B cell (primary cell): ENCODE measurements around the gene PSAPL1. TPM values are rescaled to one million over a fixed set of nuclear protein-coding genes. Genes with fewer than 3 reads are reported as not detected.

Experiments used
- ATAC-seq: fragments of 200-7000 bp; cut with Tn5 transposase; one replicate; pipeline ENCODE4 v1.10.0; 2021; ENCODE audit warnings: low read depth, mild to moderate bottlenecking, moderate number of reproducible peaks, moderate library complexity
- CTCF ChIA-PET: fragments of 350-600 bp; sonication (Branson Sonifier 250); formaldehyde crosslinking; loops from one replicate; lab custom pipeline; 2021; ENCODE audit warnings: antibody characterized with exemption, inconsistent platforms; lab: Charles Lee
- POLR2A ChIA-PET: fragments of 350-600 bp; sonication (Branson Sonifier 250); formaldehyde crosslinking; loops from one replicate; lab custom pipeline; 2021; ENCODE audit warnings: antibody characterized with exemption; lab: Charles Lee
- DNase-seq: peaks from one replicate; pipeline ENCODE4 v3.0.0; 2013
- H2AFZ ChIP-seq: 2 replicates; pipeline ENCODE4 v1.6.1; 2012; ENCODE audit warnings: mild to moderate bottlenecking, low read depth, low read length; ENCODE audit not compliant: insufficient read depth, poor library complexity, severe bottlenecking
- H3K27ac ChIP-seq, 2 donors: 1 replicate in 1 of 2; 2 replicates in 1 of 2; pipeline ENCODE4 v1.5.1; 2012 to 2013; ENCODE audit warnings: low read length in 2 of 2, mild to moderate bottlenecking in 2 of 2, moderate library complexity in 1 of 2
- H3K27me3 ChIP-seq, 4 experiments: fragments of 200-600 bp in 1 of 4; sonication (generic) in 1 of 4; replicated peaks in 1 of 4; 1 replicate in 2 of 4; 2 replicates in 2 of 4; pipeline versions ENCODE4 v1.6.1 to v1.7.0; 2013 to 2016; ENCODE audit warnings: low read length in 3 of 4, mild to moderate bottlenecking in 2 of 4, mixed read lengths in 1 of 4, moderate library complexity in 1 of 4; ENCODE audit not compliant: insufficient read depth in 4 of 4, control insufficient read depth in 3 of 4; ENCODE audit errors: control extremely low read depth in 1 of 4
- H3K36me3 ChIP-seq, 2 experiments: replicated peaks in 1 of 2; 1 replicate in 1 of 2; 2 replicates in 1 of 2; pipeline versions ENCODE4 v1.6.1 to v1.7.1; 2013; ENCODE audit warnings: low read length in 1 of 2; ENCODE audit not compliant: insufficient read depth in 2 of 2, control insufficient read depth in 1 of 2; ENCODE audit errors: control extremely low read depth in 1 of 2, extremely low read depth in 1 of 2
- H3K4me1 ChIP-seq, 2 donors: fragments of 200-600 bp in 1 of 2; sonication (generic) in 1 of 2; 1 replicate in 1 of 2; 2 replicates in 1 of 2; pipeline versions ENCODE4 v1.5.1 to v1.6.1; 2013 to 2017; ENCODE audit warnings: low read length in 2 of 2; ENCODE audit not compliant: control insufficient read depth in 2 of 2, insufficient read depth in 2 of 2
- H3K4me2 ChIP-seq: replicated peaks from 2 replicates; pipeline ENCODE3; 2012; ENCODE audit warnings: mild to moderate bottlenecking, low read depth, low read length; ENCODE audit not compliant: poor library complexity, severe bottlenecking
- H3K4me3 ChIP-seq, 5 experiments: fragments of 200-600 bp in 1 of 5; sonication (generic) in 1 of 5; 1 replicate in 3 of 5; 2 replicates in 2 of 5; pipeline versions ENCODE4 v1.5.1 to v1.7.0; 2011 to 2016; ENCODE audit warnings: low read length in 4 of 5, mild to moderate bottlenecking in 4 of 5, low read depth in 2 of 5, control low read depth in 1 of 5, moderate library complexity in 1 of 5; ENCODE audit not compliant: insufficient read depth in 1 of 5; ENCODE audit errors: control extremely low read depth in 1 of 5, extremely low read depth in 1 of 5
- H3K79me2 ChIP-seq: fragments of 200-600 bp; sonication (generic); one replicate; pipeline ENCODE4 v1.6.0; 2016; ENCODE audit warnings: low read length; ENCODE audit not compliant: control insufficient read depth, insufficient read depth
- H3K9ac ChIP-seq: fragments of 200-600 bp; sonication (generic); 2 replicates; pipeline ENCODE4 v1.6.1; 2017; ENCODE audit warnings: mild to moderate bottlenecking, low read length, moderate library complexity
- H3K9me3 ChIP-seq, 3 donors: one replicate each; pipeline versions ENCODE4 v1.6.1 to v1.7.1; 2013; ENCODE audit warnings: low read length in 2 of 3; ENCODE audit not compliant: control insufficient read depth in 2 of 3, insufficient read depth in 1 of 3; ENCODE audit errors: control extremely low read depth in 1 of 3
- H4K20me1 ChIP-seq: 2 replicates; pipeline ENCODE4 v1.6.0; 2012; ENCODE audit warnings: mild to moderate bottlenecking, low read length; ENCODE audit not compliant: insufficient read depth, control insufficient read depth, poor library complexity, severe bottlenecking
- H3K27ac Mint-ChIP-seq: one replicate; pipeline ENCODE4 v1.8.0; 2021; ENCODE audit warnings: mixed read lengths
- H3K27me3 Mint-ChIP-seq: one replicate; pipeline ENCODE4 v1.8.0; 2021; ENCODE audit warnings: mixed read lengths
- H3K4me1 Mint-ChIP-seq: one replicate; pipeline ENCODE4 v1.8.0; 2021; ENCODE audit warnings: mixed read lengths
- H3K4me3 Mint-ChIP-seq: one replicate; pipeline ENCODE4 v1.8.0; 2021; ENCODE audit warnings: mixed read lengths
- H3K9me3 Mint-ChIP-seq: one replicate; pipeline ENCODE4 v1.8.0; 2022; ENCODE audit warnings: mixed read lengths; ENCODE audit not compliant: insufficient read depth
- EZH2 ChIP-seq: IDR thresholded peaks from 2 replicates; pipeline ENCODE4 v1.6.1; 2012; ENCODE audit warnings: borderline replicate concordance, low read depth, mild to moderate bottlenecking, moderate library complexity, low read length; ENCODE audit not compliant: insufficient read depth, poor library complexity, severe bottlenecking
- WGBS: methylation state at CpG from one replicate; pipeline ENCODE4 v1.1.5; 2013; ENCODE audit warnings: missing lambda C conversion rate; ENCODE audit not compliant: insufficient coverage; 5-methylcytosine and 5-hydroxymethylcytosine counted together
- intact Hi-C: fragments of 100-400 bp; cut with micrococcal nuclease; formaldehyde crosslinking; loops from one replicate; pipeline ENCODE4 v1.10.0; 2022
- polyA plus RNA-seq: library from polyadenylated mRNA; depleted of rRNA; stranded (reverse); fragments of >200 nt; gene quantifications from 2 replicates; pipeline ENCODE4 v1.2.3, GENCODE V29; 2012
- total RNA-seq, 2 donors: library from RNA; stranded (reverse); fragments of 120-200 nt in 1 of 2; gene quantifications; 1 replicate in 1 of 2; 2 replicates in 1 of 2; pipeline versions ENCODE4 v1.2.3 to v1.2.4, GENCODE V29; 2013 to 2022
- TF ChIP-seq, protein P1 (sequence below): fragments of 200-600 bp; IDR thresholded peaks from one replicate; pipeline ENCODE4 v1.8.0; 2022; ENCODE audit warnings: antibody characterized with exemption, mild to moderate bottlenecking

The PSAPL1 gene
- total and polyA plus RNA-seq, 2 donors (not counting 1 experiment from before 2014, with no cell fraction given): not detected

DNA sequence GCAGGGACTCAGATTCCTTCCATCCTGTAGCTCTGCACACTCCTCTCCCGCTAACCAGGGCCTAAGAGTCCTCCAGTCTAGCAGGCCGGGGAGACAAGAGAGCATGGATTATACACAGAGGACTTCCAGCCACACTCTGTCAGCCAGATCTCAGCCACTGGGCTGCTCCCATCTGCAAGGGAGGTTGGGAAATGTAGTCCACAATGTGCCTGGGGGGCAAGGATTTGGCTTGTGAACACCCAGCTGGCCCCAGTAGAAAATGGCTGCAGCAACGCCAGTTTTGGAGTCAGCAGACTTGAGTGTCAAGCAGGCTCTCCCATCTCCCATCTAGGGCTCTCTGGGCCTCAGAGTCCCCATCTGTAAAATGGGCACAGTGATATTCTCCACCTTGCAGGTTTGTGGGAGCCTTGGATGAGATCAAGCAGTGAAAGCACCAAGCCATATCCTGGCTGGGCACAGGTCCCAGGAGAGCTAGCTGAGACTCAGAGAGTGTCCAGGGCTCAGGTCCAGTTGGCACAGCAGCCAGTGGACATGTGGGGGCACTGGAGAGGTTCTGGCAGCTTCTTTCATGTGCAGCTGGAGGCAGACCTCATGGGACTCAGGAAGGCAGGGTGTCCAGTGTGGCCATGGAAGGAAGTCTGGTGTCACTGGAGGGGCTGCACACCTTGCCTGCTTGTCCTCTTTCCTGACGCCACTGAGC, 14.6 kb downstream of the PSAPL1 start:
- H4K20me1 ChIP-seq: no peaks in the 10 kb centered on the region

More for the DNA sequence above, 14.6 kb downstream of the PSAPL1 start:
- Histone ChIP-seq H3K9ac (no peak overlapping the region), H2AFZ (no peak overlapping the region), H3K79me2 (no peaks in the 10 kb centered on the region), H3K9me3 (peaks cover 0 to 24% (median 0%) of the 10 kb centered on the region in 3 donors), H3K4me1 (no peaks in the 10 kb centered on the region), H3K27ac (no peak overlapping the region), H3K36me3 (no peaks in the 10 kb centered on the region), H3K27me3 (no peaks in the 10 kb centered on the region), H3K4me2 (no peak overlapping the region), H3K4me3 (no peak overlapping the region)
- peaks cover 6% of the 10 kb centered on the region for H3K27me3 Mint-ChIP-seq
- 44% methylated on average over 1 of the region's 4 CpGs for WGBS
- TF ChIP-seq EZH2: no peak
- TF ChIP-seq, protein P1, sequence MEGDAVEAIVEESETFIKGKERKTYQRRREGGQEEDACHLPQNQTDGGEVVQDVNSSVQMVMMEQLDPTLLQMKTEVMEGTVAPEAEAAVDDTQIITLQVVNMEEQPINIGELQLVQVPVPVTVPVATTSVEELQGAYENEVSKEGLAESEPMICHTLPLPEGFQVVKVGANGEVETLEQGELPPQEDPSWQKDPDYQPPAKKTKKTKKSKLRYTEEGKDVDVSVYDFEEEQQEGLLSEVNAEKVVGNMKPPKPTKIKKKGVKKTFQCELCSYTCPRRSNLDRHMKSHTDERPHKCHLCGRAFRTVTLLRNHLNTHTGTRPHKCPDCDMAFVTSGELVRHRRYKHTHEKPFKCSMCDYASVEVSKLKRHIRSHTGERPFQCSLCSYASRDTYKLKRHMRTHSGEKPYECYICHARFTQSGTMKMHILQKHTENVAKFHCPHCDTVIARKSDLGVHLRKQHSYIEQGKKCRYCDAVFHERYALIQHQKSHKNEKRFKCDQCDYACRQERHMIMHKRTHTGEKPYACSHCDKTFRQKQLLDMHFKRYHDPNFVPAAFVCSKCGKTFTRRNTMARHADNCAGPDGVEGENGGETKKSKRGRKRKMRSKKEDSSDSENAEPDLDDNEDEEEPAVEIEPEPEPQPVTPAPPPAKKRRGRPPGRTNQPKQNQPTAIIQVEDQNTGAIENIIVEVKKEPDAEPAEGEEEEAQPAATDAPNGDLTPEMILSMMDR: no peak
- ChIA-PET POLR2A (no interaction called here), CTCF (no interaction called here)
- DNase-seq (no peak), ATAC-seq (no peak)
- no peak overlapping the region for H3K4me3 Mint-ChIP-seq
- H3K27ac Mint-ChIP-seq: no peak overlapping the region
- no peaks in the 10 kb centered on the region for H3K4me1 Mint-ChIP-seq
- peaks cover 6% of the 10 kb centered on the region for H3K9me3 Mint-ChIP-seq
- intact Hi-C loops: no loop called here
